ENCODE results near the gene OPRM1.

- TF ChIP-seq CTCF (optimal IDR thresholded peaks at IDR 0.05 in 1 of 3, IDR thresholded peaks at IDR 0.05 in 1 of 3, conservative IDR thresholded peaks at IDR 0.05 in 1 of 3; ENCODE audit: extremely low read depth in 1 of 3, insufficient read depth in 2 of 3, low read length in 3 of 3) (no peak), EZH2 (IDR thresholded peaks at IDR 0.05; ENCODE audit: low read length) (no peak)
These were observed 246.8 kb downstream of the OPRM1 start for GRCh38 chr6:154285826-154286225.
